Medulla oblongata (tissue), 1 donor: ENCODE data around the gene CACHD1.
"Not testable (repeated sequence)": the region's sequence is repeated elsewhere in the genome, so short reads cannot be mapped to it uniquely, and the experiment has no call there.

Experiments
- DNase-seq: peaks from one replicate; pipeline ENCODE4 v3.0.0-alpha.2; 2015; ENCODE audit errors: extremely low spot score

Gene CACHD1

DNA sequence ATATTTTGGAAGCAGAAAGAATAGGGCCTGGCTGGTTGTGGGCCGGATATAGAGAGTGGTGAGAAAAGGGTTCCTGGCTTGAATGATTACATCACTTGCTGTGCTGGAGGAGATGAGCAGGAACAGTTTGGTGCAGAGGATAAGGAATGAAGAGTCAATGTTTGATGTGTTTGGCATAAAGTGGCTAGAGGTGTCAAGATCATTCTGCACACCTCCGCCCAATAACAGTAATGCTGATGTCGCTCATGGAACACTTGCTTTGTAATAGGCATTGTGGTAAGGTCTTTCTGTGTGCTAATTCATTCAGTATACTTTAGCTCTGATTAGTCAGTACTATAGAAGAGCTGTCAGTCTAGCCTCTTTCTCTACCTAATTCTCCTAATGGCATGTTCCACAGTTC lies 226.9 kb downstream of the CACHD1 start:
- no peak for DNase-seq

DNA sequence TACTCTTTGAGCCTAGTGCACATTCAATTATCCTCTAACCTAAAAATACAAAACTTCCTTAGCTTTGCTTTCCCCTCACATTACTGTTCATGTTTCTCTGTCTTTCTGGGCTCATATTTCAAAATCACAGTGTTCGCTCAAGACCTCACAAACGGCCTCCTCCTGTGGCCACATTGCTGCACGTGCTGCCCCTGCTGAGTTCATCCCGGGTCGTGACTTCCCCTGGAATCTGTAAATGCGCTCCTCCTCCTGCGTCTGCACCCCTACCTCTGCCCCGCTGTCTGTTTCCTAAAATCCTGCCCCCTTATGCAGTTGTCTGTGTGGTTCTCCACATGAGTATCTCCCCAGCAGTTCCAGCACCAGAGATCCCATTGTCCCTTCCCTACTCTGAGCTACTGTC lies 229.4 kb downstream of the CACHD1 start:
- DNase-seq: no peak

DNA sequence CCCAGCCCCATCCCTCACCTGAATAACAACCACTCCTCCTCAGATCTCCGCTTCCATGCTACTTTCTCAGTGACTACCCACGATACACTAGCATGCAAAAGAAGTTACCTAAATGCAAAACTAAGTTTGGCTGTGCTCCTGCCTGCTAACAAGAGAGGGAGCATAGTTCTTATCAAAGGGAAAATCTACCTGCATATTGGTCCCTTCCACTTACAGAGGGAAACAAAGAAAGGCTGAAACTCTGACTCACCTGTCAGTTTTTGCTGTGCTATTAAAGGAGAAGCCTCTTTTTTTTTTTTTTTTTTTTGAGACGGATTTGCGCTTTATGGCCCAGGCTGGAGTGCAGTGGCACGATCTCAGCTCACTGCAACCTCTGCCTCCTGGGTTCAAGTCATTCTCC lies 231.1 kb downstream of the CACHD1 start:
- no peak for DNase-seq

DNA sequence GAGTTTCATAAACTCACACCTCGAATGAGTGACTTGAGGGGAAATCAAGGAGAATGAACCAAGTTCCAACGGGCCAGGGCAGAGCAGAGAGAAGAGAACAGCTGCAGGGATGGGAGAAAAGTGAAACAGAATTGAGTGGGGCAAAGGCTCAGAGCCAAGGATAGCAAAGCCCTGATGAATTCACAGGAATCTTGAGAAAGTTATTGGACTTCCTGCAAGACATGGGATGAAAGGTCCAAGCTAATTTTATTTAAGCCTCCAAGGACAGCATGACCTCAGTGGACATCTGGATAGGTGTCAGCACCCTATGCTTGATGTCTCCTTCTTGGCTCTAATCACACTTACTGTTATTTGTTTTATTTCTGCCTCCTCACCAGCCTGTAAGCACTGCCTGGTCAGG lies 232.0 kb downstream of the CACHD1 start:
- no peak for DNase-seq

DNA sequence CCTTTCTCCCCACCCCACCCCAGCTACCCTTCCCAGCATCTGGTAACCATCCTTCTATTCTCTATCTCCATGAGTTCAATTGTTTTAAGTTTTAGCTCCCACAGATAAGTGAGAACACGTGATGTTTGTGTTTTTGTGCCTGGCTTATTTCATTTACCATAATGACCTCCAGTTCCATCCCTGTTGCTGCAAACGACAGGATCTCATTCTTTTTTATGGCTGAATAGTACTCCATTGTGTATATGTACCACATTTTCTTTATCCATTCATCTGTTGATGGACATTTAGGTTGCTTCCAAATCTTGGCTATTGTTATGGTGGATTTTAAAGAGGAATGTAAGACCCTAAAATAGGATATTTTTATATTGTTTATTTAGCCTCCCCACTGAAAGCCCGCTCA lies 232.7 kb downstream of the CACHD1 start:
- not testable (repeated sequence) for DNase-seq

DNA sequence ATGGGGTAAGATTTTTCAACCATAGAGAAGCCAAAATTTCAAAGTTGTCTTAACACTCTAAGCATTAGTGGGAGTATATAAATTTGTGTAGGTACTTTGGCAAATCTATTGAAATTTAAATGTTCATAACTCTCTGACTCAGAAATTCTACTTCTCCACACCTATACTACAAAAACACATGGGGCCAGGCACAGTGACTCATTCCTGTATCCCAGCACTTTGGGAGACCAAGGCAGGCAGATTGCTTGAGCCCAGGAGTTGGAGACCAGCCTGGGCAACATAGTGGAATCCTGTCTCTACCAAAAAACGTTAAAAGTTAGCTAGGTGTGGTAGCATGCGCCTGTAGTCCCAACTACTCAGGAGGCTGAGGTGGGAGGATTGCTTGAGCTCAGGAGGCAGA lies 233.7 kb downstream of the CACHD1 start:
- no peak for DNase-seq

DNA sequence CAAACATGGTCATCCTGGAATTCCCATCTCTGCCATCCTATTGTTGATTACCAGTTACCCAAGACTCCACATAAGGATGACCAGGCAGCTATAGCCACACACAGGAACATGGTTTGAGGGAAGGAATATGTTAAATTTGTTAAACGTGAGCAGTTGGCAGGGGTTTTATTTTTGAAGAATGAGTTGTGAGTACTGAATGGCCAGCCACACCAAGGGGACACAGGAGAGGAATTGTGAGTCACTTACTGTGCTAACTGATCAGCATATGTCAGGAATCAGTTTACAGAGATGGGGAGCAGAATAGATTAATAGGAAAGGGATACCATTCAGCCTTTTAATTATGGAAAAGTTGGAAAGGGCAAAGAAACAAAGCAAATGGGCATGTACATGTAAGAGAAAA lies 235.7 kb downstream of the CACHD1 start:
- DNase-seq: no peak

DNA sequence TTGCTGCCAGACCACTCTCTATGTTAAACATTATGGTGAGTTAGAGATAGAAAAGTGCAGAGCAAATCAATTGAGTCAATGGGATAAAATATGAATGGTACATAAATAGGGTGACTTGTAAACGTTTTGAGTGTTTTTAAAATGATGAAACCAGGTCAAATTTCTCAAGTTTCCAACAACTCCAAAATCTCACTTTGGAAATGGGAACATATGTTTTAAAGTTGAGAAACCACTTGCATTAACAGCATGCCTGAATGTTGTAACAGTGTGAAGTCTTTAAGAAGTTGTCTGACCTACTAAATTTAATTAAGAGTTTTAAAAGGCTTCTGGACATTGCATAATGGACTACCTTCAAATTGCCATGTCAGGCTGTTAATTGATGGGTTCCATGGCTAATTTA lies 241.3 kb downstream of the CACHD1 start:
- DNase-seq: no peak

DNA sequence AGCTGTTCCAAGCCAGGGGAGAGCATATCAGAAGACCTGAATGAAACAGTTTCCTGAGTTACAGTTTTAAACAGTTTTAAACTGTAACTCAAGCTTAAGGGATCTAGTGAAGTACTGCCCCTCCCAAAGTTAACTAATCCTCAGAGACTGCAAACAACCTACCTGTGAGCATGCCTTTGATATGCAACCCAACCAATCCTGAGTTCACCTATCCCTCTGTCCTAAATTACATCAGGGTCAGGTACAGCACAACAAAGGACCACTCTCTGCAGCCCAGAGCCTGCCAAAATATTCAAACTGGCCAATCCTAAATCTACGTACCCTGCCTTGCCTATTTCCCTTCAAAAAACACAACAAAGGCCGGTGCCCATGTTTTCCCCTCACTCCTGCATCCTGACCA lies 242.1 kb downstream of the CACHD1 start:
- DNase-seq: no peak

DNA sequence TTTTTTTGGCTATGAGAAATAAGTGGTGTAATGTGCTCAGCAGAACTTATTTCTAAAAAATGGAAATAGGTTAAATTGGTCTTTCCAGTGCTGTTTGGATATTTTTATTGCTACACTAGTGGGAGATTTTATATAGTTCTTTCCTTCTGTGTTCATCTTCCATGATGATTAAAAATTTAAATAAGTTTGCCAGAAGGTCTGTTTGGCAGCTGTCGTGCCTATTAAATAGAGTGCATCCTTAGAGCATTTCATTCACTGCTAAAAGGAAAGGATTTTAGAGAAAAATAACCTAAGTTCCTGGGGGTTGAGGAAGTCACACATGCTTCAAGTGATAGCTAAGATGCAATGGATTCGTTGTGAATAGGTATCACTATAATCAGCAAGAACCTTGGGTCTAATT lies 245.3 kb downstream of the CACHD1 start:
- DNase-seq: no peak

DNA sequence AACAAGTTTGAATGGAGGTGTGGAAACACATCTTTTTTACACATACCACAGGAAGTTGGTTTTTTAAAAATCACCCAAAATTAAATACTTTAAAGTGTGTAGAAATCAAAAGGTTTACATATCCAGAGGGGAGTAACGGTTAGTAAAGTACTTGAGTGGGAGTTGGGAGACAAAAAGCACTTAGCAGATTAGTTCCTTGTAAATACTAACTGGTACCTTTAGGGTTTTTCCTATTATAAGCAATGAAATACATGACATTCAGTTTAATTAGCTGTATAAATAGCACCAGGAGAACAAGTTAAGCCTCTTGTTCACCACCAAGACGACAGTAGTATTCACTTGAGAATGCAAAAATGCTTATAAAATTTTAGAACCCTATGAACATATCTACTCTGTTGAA lies 251.2 kb downstream of the CACHD1 start:
- no peak for DNase-seq

DNA sequence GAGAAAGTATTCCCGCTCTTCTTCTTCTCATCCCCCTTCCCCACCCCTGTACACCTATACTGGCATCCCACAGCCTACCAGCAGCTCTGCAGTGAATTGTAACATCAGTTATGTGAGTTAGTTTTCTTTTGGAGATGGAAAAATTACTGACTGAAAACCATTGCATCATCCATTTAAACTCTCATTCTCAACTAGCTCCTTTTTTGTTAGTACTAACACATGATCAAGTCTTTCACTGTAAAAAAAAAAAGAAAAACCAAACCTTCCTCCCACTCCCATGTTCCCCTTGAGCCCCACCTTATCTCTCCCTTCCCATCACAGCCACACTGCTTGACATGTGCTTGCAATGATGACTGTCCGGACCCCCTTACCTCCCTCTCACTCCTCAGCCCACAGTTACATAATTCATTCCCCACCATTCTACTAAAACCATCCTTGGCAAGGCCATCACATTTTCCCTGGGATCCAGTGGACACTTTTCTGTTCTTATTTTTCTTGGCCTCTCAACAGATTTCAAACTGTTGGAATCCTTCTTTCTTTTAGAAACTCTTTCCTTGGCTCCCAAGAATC lies 251.7 kb downstream of the CACHD1 start:
- DNase-seq: no peak

DNA sequence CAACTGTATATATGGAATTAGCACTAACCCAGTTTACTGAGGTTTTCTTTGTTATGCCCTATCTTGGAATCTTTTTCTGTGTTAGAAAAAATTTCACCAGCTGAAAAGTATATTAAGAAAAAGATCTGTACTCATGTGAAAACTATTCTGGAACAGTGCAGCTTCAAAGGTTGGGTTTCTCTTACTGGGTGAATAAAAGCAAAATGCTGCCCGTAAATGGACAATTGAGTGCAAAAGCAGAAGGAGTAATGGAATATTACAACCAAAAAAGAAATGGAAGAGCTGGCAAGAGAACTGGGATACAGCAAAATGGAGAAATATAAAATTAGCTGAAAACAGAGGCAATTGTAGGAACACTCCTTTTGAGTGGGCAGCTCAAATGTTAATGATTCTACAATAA lies 257.9 kb downstream of the CACHD1 start:
- DNase-seq: no peak

DNA sequence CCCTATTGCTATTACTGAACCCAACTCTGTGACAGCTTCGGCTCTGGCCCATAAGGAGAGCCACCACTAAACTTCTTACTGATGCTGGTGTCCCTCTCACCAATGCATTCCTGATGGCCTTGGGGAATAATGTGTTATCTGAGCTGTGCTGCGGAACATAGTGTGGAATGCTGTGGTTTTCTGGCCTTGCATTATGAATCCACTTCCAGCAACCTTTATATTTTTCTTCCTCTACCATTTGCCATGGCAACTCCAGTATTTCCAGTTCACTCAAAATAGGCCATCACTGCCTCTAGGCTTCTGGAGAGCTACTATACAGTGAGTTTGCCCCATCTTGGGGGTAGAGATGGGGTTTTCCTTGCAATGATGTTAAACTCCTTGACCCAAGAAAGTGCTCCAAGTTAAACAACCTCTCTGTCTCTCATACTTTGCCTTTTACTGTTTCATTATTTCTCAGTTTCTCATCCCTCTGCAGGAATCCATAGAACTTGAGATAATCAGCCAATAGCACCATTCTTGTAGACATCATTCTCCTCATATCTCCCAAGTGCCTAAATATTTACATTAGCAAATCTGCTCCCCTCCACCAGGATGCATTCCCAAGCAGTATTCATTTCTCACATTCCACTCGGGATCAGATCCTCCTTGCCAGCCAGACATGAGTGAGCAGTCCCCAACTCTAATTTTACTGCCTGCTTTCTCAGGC lies 263.8 kb downstream of the CACHD1 start:
- no peak for DNase-seq

DNA sequence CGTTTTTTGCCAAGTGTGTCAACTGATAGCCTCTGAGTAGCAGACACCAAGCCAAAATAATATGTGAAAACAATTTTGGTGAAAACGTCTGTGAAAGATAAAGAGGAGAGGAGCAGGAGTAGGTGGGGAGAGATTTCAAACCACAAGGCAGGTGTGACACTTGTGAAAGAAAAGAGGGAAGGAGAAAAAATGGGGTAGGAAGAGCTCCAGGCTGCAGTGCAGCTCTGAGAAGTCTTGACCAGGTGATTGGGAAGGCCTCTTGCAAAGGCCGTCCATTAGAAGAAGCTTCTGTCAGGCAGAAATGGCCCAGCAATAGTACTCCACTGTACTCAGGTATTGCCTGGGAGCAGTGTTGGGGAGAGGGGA lies 264.3 kb downstream of the CACHD1 start:
- no peak for DNase-seq

DNA sequence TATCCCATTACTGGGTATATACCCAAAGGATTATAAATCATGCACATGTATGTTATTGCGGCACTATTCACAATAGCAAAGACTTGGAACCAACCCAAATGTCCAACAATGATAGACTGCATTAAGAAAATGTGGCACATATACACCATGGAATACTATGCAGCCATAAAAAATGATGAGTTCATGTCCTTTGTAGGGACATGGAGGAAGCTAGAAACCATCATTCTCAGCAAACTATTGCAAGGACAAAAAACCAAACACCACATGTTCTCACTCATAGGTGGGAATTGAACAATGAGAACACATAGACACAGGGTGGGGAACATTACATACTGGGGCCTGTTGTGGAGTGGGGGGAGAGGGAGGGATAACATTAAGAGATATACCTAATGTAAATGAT lies 270.8 kb downstream of the CACHD1 start:
- not testable (repeated sequence) for DNase-seq
